ENCODE measurements around the gene PTPN22. TPM values are rescaled to one million over a fixed set of nuclear protein-coding genes. Genes with fewer than 3 reads are reported as not detected.

PTPN22 gene
- total RNA-seq, 1 experiment from 2014 or later, result not detected

DNA sequence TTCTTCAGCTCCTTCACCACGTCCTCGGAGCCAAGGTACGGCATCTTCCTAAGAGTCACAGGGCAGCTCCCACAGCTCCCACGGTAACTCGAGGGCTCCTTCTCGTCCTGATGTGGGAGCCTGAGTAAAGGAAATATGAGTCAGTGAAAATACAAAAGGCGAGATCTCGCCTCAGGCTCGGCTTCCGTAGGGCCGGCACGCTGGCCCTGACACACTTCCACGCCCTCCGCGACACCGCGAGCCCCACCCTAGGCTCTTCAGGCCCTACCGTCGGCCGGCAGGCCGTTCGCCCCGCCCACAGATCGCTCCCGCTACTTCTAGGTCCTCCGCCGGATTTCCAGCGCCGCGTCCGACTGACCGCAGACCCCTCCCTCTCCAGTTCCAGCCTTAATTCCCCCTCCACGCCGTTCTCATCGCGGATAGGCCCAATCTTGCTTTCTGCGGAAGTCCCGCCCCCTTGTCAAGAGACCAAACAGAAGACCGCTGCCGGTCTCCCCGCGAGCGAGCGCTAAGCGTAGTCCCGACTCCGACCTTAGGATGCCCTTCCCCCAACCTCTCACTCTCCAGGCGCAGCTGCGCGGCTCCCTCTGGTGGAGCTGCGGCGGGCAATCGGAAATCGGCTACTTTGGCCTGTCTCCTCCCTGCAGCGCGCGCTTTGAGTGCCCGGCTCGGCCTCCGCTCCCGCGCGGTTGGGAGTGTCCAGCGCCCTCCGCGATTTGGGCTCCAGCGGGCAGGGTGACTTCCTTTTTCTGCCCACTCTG is 33.3 kb upstream of the PTPN22 start, which contains the start of the genes AP4B1 and DCLRE1B (continued):
- TF ChIP-seq, protein P1, sequence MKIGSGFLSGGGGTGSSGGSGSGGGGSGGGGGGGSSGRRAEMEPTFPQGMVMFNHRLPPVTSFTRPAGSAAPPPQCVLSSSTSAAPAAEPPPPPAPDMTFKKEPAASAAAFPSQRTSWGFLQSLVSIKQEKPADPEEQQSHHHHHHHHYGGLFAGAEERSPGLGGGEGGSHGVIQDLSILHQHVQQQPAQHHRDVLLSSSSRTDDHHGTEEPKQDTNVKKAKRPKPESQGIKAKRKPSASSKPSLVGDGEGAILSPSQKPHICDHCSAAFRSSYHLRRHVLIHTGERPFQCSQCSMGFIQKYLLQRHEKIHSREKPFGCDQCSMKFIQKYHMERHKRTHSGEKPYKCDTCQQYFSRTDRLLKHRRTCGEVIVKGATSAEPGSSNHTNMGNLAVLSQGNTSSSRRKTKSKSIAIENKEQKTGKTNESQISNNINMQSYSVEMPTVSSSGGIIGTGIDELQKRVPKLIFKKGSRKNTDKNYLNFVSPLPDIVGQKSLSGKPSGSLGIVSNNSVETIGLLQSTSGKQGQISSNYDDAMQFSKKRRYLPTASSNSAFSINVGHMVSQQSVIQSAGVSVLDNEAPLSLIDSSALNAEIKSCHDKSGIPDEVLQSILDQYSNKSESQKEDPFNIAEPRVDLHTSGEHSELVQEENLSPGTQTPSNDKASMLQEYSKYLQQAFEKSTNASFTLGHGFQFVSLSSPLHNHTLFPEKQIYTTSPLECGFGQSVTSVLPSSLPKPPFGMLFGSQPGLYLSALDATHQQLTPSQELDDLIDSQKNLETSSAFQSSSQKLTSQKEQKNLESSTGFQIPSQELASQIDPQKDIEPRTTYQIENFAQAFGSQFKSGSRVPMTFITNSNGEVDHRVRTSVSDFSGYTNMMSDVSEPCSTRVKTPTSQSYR (CRISPR knock-in tag; IDR thresholded peaks at IDR 0.05), result peak; percentile 97

DNA sequence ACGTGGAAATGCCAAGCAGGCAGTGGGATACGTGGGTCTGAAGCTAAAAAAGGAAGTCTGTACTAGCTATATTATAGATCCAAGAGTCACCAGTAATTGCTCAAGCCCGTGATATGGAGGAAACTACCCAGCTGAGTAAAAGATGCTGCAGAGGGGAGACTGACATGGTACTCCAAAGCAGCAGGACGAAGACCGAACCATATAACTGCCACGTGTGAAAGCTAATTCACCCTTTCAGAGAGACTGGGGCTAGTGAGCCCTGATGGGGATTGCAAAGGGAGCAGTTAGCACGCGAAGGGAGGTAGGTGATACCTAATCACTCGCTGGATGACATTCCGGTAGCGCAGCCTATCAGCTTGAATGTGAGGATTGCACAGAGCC is 32.8 kb upstream of the PTPN22 start:
- POLR2A ChIA-PET, result interaction anchor here (0.6 to 2.5 kb wide), 2 partner anchors 25 to 148 kb away, joined by 3 to 23 read pairs; partner anchors contain the start of gene HIPK1
- CTCF ChIA-PET, result interaction anchor here (0.6 to 2.5 kb wide), 9 partner anchors 26 to 569 kb away, joined by 3 to 19 read pairs (median 4); partner anchors contain the start of genes HIPK1 and RSBN1
- H3K27ac Mint-ChIP-seq, result peak overlapping the region; percentile 94
- ATAC-seq (peak; percentile 10), DNase-seq (ENCODE audit: low spot score) (peak; percentile 36)
- H3K4me3 Mint-ChIP-seq, result peak overlapping the region; percentile 95
- H3K9me3 Mint-ChIP-seq, result no peaks in the 10 kb centered on the region
- H3K4me1 Mint-ChIP-seq, result peaks cover 7% of the 10 kb centered on the region
- H3K27me3 Mint-ChIP-seq (ENCODE audit: low read depth), result no peaks in the 10 kb centered on the region
- TF ChIP-seq ELF4 (CRISPR knock-in tag; IDR thresholded peaks at IDR 0.05; ENCODE audit: low read depth), result no peak
- TF ChIP-seq ETV6 (CRISPR knock-in tag; IDR thresholded peaks at IDR 0.05), result 0 out of 2 replicates have a peak, but pooled peaks have one; percentile 4
- peaks cover 15% of the 10 kb centered on the region for H3K36me3 Mint-ChIP-seq

DNA sequence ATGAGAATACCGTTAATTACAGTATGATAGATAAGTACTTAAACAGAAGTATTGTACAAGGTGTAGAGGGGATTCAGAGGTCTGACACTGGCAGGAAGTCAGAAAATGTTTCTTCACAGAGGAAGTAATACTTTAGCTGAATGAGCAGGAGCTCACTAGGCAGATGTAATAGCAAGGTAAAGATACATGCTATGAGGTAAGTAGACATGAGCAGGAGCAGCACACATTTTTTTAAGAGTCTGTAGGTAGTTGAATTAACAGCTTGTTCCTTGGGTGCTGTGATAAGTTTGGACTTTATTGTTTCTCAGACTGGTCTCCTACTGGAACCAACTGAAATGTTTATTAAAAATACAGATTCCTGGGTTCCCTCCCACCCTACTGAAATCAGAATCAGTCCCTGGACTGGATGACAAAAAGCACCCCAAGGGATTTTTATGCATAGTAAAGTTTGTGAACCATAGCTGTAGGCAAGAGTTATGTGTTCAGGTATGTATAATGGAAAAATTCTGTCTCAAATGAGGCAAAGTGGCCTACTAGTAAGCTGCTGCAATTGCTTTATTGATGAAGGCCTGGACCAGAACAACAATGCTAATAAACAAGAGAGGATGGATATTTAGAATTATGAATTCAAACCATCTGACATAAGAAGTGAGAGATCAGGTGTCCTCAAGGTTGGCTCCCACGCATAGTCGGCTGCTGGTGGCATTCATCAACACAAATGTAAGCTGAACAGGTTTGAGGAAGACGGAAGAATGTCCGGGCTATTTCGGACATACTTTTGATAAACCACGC is 32.2 kb upstream of the PTPN22 start:
- ChIA-PET CTCF (interaction anchor here (0.9 to 2.5 kb wide), 8 partner anchors 27 to 146 kb away, joined by 3 to 19 read pairs (median 4); partner anchors contain the start of genes HIPK1 and RSBN1), POLR2A (interaction anchor here (0.6 to 2.5 kb wide), 2 partner anchors 26 to 148 kb away, joined by 3 to 23 read pairs; partner anchors contain the start of gene HIPK1)
- peak overlapping the region; percentile 95 for H3K4me3 Mint-ChIP-seq
- DNase-seq (ENCODE audit: low spot score), result no peak
- peak overlapping the region; percentile 94 for H3K27ac Mint-ChIP-seq
- H3K36me3 Mint-ChIP-seq, result peaks cover 16% of the 10 kb centered on the region
- H3K4me1 Mint-ChIP-seq, result peaks cover 7% of the 10 kb centered on the region
- no peak for ATAC-seq
- TF ChIP-seq TP53 (CRISPR knock-in tag; IDR thresholded peaks at IDR 0.05) (no peak), NR3C1 (CRISPR knock-in tag; conservative IDR thresholded peaks at IDR 0.05; ENCODE audit: low read depth) (no peak), ZNF121 (CRISPR knock-in tag; IDR thresholded peaks at IDR 0.05) (no peak), TEAD4 (CRISPR knock-in tag; IDR thresholded peaks at IDR 0.05) (no peak), JUN (CRISPR knock-in tag; IDR thresholded peaks at IDR 0.05) (no peak)
- TF ChIP-seq, protein P2, sequence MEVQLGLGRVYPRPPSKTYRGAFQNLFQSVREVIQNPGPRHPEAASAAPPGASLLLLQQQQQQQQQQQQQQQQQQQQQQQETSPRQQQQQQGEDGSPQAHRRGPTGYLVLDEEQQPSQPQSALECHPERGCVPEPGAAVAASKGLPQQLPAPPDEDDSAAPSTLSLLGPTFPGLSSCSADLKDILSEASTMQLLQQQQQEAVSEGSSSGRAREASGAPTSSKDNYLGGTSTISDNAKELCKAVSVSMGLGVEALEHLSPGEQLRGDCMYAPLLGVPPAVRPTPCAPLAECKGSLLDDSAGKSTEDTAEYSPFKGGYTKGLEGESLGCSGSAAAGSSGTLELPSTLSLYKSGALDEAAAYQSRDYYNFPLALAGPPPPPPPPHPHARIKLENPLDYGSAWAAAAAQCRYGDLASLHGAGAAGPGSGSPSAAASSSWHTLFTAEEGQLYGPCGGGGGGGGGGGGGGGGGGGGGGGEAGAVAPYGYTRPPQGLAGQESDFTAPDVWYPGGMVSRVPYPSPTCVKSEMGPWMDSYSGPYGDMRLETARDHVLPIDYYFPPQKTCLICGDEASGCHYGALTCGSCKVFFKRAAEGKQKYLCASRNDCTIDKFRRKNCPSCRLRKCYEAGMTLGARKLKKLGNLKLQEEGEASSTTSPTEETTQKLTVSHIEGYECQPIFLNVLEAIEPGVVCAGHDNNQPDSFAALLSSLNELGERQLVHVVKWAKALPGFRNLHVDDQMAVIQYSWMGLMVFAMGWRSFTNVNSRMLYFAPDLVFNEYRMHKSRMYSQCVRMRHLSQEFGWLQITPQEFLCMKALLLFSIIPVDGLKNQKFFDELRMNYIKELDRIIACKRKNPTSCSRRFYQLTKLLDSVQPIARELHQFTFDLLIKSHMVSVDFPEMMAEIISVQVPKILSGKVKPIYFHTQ (CRISPR knock-in tag; IDR thresholded peaks at IDR 0.05), result no peak
- TF ChIP-seq, protein P3, sequence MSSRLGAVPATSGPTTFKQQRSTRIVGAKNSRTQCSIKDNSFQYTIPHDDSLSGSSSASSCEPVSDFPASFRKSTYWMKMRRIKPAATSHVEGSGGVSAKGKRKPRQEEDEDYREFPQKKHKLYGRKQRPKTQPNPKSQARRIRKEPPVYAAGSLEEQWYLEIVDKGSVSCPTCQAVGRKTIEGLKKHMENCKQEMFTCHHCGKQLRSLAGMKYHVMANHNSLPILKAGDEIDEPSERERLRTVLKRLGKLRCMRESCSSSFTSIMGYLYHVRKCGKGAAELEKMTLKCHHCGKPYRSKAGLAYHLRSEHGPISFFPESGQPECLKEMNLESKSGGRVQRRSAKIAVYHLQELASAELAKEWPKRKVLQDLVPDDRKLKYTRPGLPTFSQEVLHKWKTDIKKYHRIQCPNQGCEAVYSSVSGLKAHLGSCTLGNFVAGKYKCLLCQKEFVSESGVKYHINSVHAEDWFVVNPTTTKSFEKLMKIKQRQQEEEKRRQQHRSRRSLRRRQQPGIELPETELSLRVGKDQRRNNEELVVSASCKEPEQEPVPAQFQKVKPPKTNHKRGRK (CRISPR knock-in tag; IDR thresholded peaks at IDR 0.05; ENCODE audit: borderline replicate concordance), result no peak
- TF ChIP-seq, protein P4, sequence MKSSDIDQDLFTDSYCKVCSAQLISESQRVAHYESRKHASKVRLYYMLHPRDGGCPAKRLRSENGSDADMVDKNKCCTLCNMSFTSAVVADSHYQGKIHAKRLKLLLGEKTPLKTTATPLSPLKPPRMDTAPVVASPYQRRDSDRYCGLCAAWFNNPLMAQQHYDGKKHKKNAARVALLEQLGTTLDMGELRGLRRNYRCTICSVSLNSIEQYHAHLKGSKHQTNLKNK (CRISPR knock-in tag; IDR thresholded peaks at IDR 0.05), result no peak
- TF ChIP-seq, protein P5, sequence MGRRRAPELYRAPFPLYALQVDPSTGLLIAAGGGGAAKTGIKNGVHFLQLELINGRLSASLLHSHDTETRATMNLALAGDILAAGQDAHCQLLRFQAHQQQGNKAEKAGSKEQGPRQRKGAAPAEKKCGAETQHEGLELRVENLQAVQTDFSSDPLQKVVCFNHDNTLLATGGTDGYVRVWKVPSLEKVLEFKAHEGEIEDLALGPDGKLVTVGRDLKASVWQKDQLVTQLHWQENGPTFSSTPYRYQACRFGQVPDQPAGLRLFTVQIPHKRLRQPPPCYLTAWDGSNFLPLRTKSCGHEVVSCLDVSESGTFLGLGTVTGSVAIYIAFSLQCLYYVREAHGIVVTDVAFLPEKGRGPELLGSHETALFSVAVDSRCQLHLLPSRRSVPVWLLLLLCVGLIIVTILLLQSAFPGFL (CRISPR knock-in tag; IDR thresholded peaks at IDR 0.05; ENCODE audit: borderline replicate concordance), result no peak
- no peaks in the 10 kb centered on the region for H3K27me3 Mint-ChIP-seq (ENCODE audit: low read depth)
- H3K9me3 Mint-ChIP-seq, result no peaks in the 10 kb centered on the region

Data from WTC11 (cell line).